Activated B cell treated with CpG ODN at 0.5 μM for 24 hours (primary cell): ENCODE data around the gene ANKRD10. TPM values are rescaled to one million over a fixed set of nuclear protein-coding genes. Genes with fewer than 3 reads are reported as not detected.

Experiments used
- ATAC-seq: fragments of 200-7000 bp; cut with Tn5 transposase; one replicate; pipeline ENCODE4 v1.10.0; 2021; ENCODE audit warnings: low read depth, mild to moderate bottlenecking, moderate library complexity
- CTCF ChIA-PET: fragments of 350-600 bp; sonication (Branson Sonifier 250); formaldehyde crosslinking; loops from one replicate; lab custom pipeline; 2021; ENCODE audit warnings: antibody characterized with exemption; lab: Charles Lee
- POLR2A ChIA-PET: fragments of 350-600 bp; sonication (Branson Sonifier 250); formaldehyde crosslinking; loops from one replicate; lab custom pipeline; 2021; ENCODE audit warnings: antibody characterized with exemption; lab: Charles Lee
- DNase-seq: peaks from one replicate; pipeline ENCODE4 v3.0.0; 2022
- H3K27ac Mint-ChIP-seq: one replicate; pipeline ENCODE4 v1.8.0; 2020; ENCODE audit warnings: mixed read lengths
- H3K27me3 Mint-ChIP-seq: one replicate; pipeline ENCODE4 v1.8.0; 2021; ENCODE audit warnings: mixed read lengths
- H3K36me3 Mint-ChIP-seq: one replicate; pipeline ENCODE4 v1.8.0; 2021; ENCODE audit warnings: low read depth, mixed read lengths
- H3K4me1 Mint-ChIP-seq: one replicate; pipeline ENCODE4 v1.8.0; 2021; ENCODE audit warnings: mixed read lengths
- H3K4me3 Mint-ChIP-seq: one replicate; pipeline ENCODE4 v1.8.0; 2020; ENCODE audit warnings: mild to moderate bottlenecking, mixed read lengths
- H3K9me3 Mint-ChIP-seq: one replicate; pipeline ENCODE4 v1.8.0; 2020; ENCODE audit warnings: mixed read lengths
- CTCF ChIP-seq: fragments of 200-600 bp; IDR thresholded peaks from one replicate; pipeline ENCODE4 v1.8.0; 2022; ENCODE audit warnings: antibody characterized with exemption, mild to moderate bottlenecking
- intact Hi-C: fragments of 100-400 bp; cut with micrococcal nuclease; formaldehyde crosslinking; loops from one replicate; pipeline ENCODE4 v1.15.1; 2024
- total RNA-seq: library from RNA; stranded (reverse); gene quantifications from 2 replicates; pipeline ENCODE4 v1.2.3, GENCODE V29; 2022

Gene ANKRD10
- total RNA-seq, 1 donor from 2014 or later = 256 TPM

GRCh38 chr13:110902370-110902769, 12.5 kb downstream of the ANKRD10 start:
- no peak overlapping the region for H3K27ac Mint-ChIP-seq
- no peak overlapping the region for H3K4me3 Mint-ChIP-seq
- ChIA-PET CTCF (no interaction called here), POLR2A (no interaction called here)
- intact Hi-C loops = no loop called here
- DNase-seq = no peak
- H3K27me3 Mint-ChIP-seq = no peaks in the 10 kb centered on the region
- no peak for ATAC-seq
- H3K4me1 Mint-ChIP-seq = peaks cover 14% of the 10 kb centered on the region
- H3K36me3 Mint-ChIP-seq = peaks cover 69% of the 10 kb centered on the region
- H3K9me3 Mint-ChIP-seq = no peaks in the 10 kb centered on the region
- TF ChIP-seq CTCF = no peak

DNA sequence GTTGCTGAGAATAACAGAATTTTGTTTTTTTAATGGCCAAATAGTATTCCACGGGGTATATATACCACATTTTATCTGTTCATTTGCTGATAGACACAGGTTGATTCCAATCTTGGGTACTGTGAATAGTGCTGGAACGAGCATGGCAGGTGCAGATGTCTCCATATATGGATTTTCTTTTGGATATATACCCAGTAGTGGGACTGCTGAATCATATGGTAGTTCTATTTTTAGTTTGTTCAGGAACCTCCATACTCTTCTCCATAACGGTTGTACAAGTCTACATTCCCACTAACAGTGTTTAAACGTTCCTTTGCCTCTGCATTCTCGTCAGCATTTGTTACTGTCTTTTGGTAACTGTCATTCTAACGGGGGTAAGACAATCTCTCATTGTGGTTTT, 17.3 kb downstream of the ANKRD10 start:
- Mint-ChIP-seq H3K4me3 (no peak overlapping the region), H3K27ac (no peak overlapping the region), H3K27me3 (no peaks in the 10 kb centered on the region), H3K9me3 (no peaks in the 10 kb centered on the region), H3K4me1 (peaks cover 1% of the 10 kb centered on the region), H3K36me3 (peaks cover 66% of the 10 kb centered on the region)
- TF ChIP-seq CTCF = no peak
- intact Hi-C loops = no loop called here
- ChIA-PET POLR2A (no interaction called here), CTCF (no interaction called here)
- no peak for DNase-seq
- no peak for ATAC-seq

DNA sequence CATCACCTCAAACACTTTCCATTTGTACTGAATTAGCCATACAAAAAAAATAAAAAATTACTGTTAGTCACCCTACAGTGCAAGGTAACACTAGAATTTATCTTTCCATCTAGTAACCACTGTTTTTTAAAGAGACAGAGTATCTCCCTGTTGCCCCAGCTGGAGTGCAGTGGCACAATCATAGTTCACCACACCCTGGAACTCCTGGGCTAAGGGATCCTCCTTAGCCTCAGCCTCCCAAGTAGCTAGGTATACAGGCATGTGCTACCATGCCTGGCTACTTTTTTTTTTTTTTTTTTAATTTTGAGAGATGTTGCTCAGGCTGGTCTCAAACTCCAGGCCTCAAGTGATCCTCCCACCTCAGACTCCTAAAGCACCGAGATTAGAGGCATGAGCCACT, 17.9 kb downstream of the ANKRD10 start:
- Mint-ChIP-seq H3K9me3 (no peaks in the 10 kb centered on the region), H3K4me3 (no peak overlapping the region), H3K36me3 (peaks cover 68% of the 10 kb centered on the region), H3K27me3 (no peaks in the 10 kb centered on the region), H3K4me1 (peaks cover 1% of the 10 kb centered on the region), H3K27ac (no peak overlapping the region)
- no peak for TF ChIP-seq CTCF
- intact Hi-C loops = no loop called here
- DNase-seq (no peak), ATAC-seq (no peak)
- CTCF ChIA-PET = no interaction called here
- POLR2A ChIA-PET = no interaction called here

- TF ChIP-seq CTCF = no peak
- H3K27me3 Mint-ChIP-seq = no peaks in the 10 kb centered on the region
- no peaks in the 10 kb centered on the region for H3K9me3 Mint-ChIP-seq
- H3K27ac Mint-ChIP-seq = no peak overlapping the region
- H3K36me3 Mint-ChIP-seq = peaks cover 64% of the 10 kb centered on the region
- ChIA-PET POLR2A (interaction anchor here (0.7 kb wide), 2 partner anchors 12 to 360 kb away, joined by 6 to 14 read pairs; no protein-coding TSS in a partner anchor), CTCF (no interaction called here)
- ATAC-seq = no peak
- DNase-seq = no peak
- intact Hi-C loops = no loop called here
- no peak overlapping the region for H3K4me3 Mint-ChIP-seq
- H3K4me1 Mint-ChIP-seq = no peaks in the 10 kb centered on the region
Observed at GRCh38 chr13:110894086-110894485, 20.8 kb downstream of the ANKRD10 start.

DNA sequence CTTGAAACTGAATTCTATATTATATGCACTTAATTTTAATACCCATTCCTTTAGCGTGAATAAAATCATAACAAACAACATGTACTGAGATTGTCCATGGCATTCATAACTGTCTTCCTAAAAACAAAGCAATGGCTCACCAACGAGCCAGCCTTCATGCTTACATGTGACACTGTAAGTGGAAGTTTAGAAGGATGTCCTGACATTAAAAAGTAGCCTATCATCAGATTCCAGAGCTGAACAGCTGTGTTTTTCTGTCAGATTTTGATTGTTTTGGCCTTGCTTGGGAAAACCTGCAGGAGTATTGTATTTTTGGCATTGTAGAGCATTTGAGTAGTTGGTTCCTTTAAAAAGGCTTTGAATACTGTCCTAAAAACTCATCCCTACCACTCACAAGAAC, 21.3 kb downstream of the ANKRD10 start:
- no peak for ATAC-seq
- H3K4me3 Mint-ChIP-seq = no peak overlapping the region
- no peaks in the 10 kb centered on the region for H3K9me3 Mint-ChIP-seq
- no peak for TF ChIP-seq CTCF
- intact Hi-C loops = no loop called here
- no peak overlapping the region for H3K27ac Mint-ChIP-seq
- no peaks in the 10 kb centered on the region for H3K27me3 Mint-ChIP-seq
- peaks cover 62% of the 10 kb centered on the region for H3K36me3 Mint-ChIP-seq
- POLR2A ChIA-PET = interaction anchor here (0.7 kb wide), 2 partner anchors 12 to 360 kb away, joined by 6 to 14 read pairs; no protein-coding TSS in a partner anchor
- DNase-seq = no peak
- CTCF ChIA-PET = no interaction called here
- H3K4me1 Mint-ChIP-seq = no peaks in the 10 kb centered on the region
